ENCODE results near the gene SH3RF1. TPM values are rescaled to one million over a fixed set of nuclear protein-coding genes. Genes with fewer than 3 reads are reported as not detected.

Gene SH3RF1
- total and polyA plus RNA-seq, 10 of the 15 experiments (the other 5 are each of a cell fraction or from before 2014, with no cell fraction given) = 4.5 to 22.5 (median 10.4) TPM

DNA sequence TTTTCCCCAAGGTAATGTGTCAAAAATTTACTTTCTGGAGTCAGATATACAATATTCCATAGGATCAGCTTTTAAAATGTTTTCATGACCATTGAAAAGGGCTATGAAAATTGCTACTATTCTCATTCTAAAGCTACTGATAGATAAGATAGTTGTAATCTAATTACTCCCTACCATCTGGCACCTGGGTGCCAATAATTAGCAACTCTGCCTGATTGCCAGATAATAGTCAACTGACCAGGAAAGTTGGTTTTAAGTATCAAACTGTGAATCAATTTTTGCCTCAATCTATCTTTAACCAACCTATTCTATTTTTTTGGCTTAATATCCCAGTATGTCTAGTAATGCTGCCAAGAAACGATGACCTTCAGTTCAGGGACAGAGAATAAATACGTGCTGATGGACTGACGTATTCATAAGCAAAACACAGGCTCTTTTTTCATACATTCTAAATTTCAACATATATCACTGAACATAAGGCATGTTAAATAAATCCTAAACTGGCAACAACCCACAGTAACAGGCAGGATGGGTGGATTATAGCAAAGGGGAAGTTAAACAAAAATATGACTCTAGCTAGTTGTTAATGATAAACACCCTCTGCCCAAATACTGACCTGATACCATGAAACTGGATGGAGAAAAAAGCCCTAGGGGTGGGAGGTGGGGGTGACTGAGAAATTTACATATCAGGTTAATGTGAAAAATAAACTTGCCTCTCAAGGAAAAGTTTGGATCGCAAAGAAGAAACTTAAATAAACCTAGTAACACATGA, 18.2 kb downstream of the SH3RF1 start:
- peak; percentile 50 for ATAC-seq
- ChIA-PET SMC1A (ENCODE audit: uncharacterized antibody, unreplicated experiment) (interaction anchor here (0.6 to 10.8 kb wide), 17 partner anchors 8 to 1043 kb away, joined by 3 to 102 read pairs (median 4); partner anchors contain the start of genes CBR4 and SH3RF1), CTCF (interaction anchor here (0.6 to 3.8 kb wide), 4 partner anchors 9 to 19 kb away, joined by 3 to 13 read pairs (median 4); no protein-coding TSS in a partner anchor), POLR2A (interaction anchor here (0.5 to 1.3 kb wide), 4 partner anchors 12 to 36 kb away, joined by 3 to 4 read pairs (median 3); no protein-coding TSS in a partner anchor), RAD21 (ENCODE audit: unreplicated experiment) (interaction anchor here (0.6 to 8.6 kb wide), 2 partner anchors 15 to 37 kb away, joined by 3 to 64 read pairs; no protein-coding TSS in a partner anchor)
- no peaks in the 10 kb centered on the region for H3K27me3 ChIP-seq (replicated peaks in 1 of 2; ENCODE audit: control insufficient read depth in 2 of 2, insufficient read depth in 2 of 2, low read length in 1 of 2)
- peaks cover 69% of the 10 kb centered on the region for H3K79me2 ChIP-seq (ENCODE audit: control insufficient read depth, insufficient read depth, low read length)
- peaks cover 2% of the 10 kb centered on the region; the same call in 1 of the 3 replicates for H3K9me3 ChIP-seq (replicated peaks; ENCODE audit: control insufficient read depth, insufficient read depth, low read length)
- H3K36me3 ChIP-seq (ENCODE audit: control insufficient read depth in 2 of 2, insufficient read depth in 2 of 2, low read length in 1 of 2) = no peaks in the 10 kb centered on the region; a peak in 1 of 4 replicates
- 96% methylated on average over 4 of the region's 4 CpGs for WGBS (ENCODE audit: insufficient coverage, insufficient replicate concordance, low lambda C conversion rate, missing lambda C conversion rate)
- no peaks in the 10 kb centered on the region for H3K4me1 ChIP-seq (ENCODE audit: control insufficient read depth, insufficient read depth, low read length)
- H3K9ac ChIP-seq (ENCODE audit: control insufficient read depth, insufficient read depth, low read length) = no peak overlapping the region
- FAIRE-seq = no peak
- H3K4me2 ChIP-seq (ENCODE audit: control insufficient read depth, insufficient read depth) = no peak overlapping the region
- TF ChIP-seq NFYA (IDR thresholded peaks at IDR 0.05; ENCODE audit: borderline replicate concordance, low read depth, low read length) (no peak), CREB1 (IDR thresholded peaks at IDR 0.05; ENCODE audit: low read depth) (no peak)
- TF ChIP-seq, protein P1, sequence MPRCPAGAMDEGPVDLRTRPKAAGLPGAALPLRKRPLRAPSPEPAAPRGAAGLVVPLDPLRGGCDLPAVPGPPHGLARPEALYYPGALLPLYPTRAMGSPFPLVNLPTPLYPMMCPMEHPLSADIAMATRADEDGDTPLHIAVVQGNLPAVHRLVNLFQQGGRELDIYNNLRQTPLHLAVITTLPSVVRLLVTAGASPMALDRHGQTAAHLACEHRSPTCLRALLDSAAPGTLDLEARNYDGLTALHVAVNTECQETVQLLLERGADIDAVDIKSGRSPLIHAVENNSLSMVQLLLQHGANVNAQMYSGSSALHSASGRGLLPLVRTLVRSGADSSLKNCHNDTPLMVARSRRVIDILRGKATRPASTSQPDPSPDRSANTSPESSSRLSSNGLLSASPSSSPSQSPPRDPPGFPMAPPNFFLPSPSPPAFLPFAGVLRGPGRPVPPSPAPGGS (IDR thresholded peaks at IDR 0.05; ENCODE audit: borderline replicate concordance, insufficient read depth, low read depth, low read length, poor library complexity, severe bottlenecking) = no peak
- TF ChIP-seq, protein P2, sequence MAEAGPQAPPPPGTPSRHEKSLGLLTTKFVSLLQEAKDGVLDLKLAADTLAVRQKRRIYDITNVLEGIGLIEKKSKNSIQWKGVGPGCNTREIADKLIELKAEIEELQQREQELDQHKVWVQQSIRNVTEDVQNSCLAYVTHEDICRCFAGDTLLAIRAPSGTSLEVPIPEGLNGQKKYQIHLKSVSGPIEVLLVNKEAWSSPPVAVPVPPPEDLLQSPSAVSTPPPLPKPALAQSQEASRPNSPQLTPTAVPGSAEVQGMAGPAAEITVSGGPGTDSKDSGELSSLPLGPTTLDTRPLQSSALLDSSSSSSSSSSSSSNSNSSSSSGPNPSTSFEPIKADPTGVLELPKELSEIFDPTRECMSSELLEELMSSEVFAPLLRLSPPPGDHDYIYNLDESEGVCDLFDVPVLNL (IDR thresholded peaks at IDR 0.05; ENCODE audit: low read depth, low read length) = no peak
- no TSS peak for BruUV-seq (replicated peaks)
- DNase-seq (ENCODE audit: low read depth, low spot score) = no peak
- intact Hi-C loops (cut with micrococcal nuclease; ENCODE audit: unreplicated experiment) (no loop called here), in situ Hi-C loops (cut with MboI) (no loop called here)
- H3K27ac ChIP-seq (ENCODE audit: control insufficient read depth, insufficient read depth) = no peak overlapping the region
- no peak overlapping the region for H2AFZ ChIP-seq (ENCODE audit: control insufficient read depth, low read depth, low read length)
- no peaks in the 10 kb centered on the region; the same call in none of the 2 replicates for H4K20me1 ChIP-seq (ENCODE audit: control insufficient read depth, insufficient read depth)
- H3K4me3 ChIP-seq = no peak overlapping the region

All from GM12878 (cell line).